CD4-positive, alpha-beta T cell treated with Interleukin-2 at 100 ng/mL for 4 hours (primary cell): ENCODE data around the gene PTGR3.
"Not testable (repeated sequence)": the region's sequence is repeated elsewhere in the genome, so short reads cannot be mapped to it uniquely, and the experiment has no call there.

Source experiments
- DNase-seq: peaks from one replicate; pipeline ENCODE4 v3.0.0-alpha.2; 2020; ENCODE audit warnings: low spot score

Gene PTGR3

GRCh38 chr18:75202696-75203365 lies 6.1 kb downstream of the PTGR3 start:
- DNase-seq: no peak

- DNase-seq: no peak
These were observed 7.4 kb downstream of the PTGR3 start for GRCh38 chr18:75201282-75202270.

GRCh38 chr18:75200605-75201280 lies 8.2 kb downstream of the PTGR3 start:
- no peak for DNase-seq

- no peak for DNase-seq
These were observed 8.9 kb downstream of the PTGR3 start for GRCh38 chr18:75200071-75200470.

- DNase-seq: no peak
These were observed 9.6 kb downstream of the PTGR3 start for GRCh38 chr18:75199327-75199726.

- DNase-seq: no peak
These were observed 10.9 kb downstream of the PTGR3 start for GRCh38 chr18:75198036-75198435.

- DNase-seq: no peak
These were observed 16.0 kb downstream of the PTGR3 start for GRCh38 chr18:75192899-75193298.

GRCh38 chr18:75189696-75190095 lies 19.2 kb downstream of the PTGR3 start:
- no peak for DNase-seq

- not testable (repeated sequence) for DNase-seq
These were observed 21.2 kb downstream of the PTGR3 start for GRCh38 chr18:75187702-75188101.

GRCh38 chr18:75185460-75185859 lies 23.5 kb downstream of the PTGR3 start:
- no peak for DNase-seq

- no peak for DNase-seq
These were observed 24.9 kb downstream of the PTGR3 start for GRCh38 chr18:75183973-75184493.

- DNase-seq: no peak
These were observed 25.4 kb downstream of the PTGR3 start for GRCh38 chr18:75183524-75183923.

- no peak for DNase-seq
These were observed 28.9 kb downstream of the PTGR3 start for GRCh38 chr18:75179819-75180600.

- no peak for DNase-seq
These were observed 30.6 kb downstream of the PTGR3 start for GRCh38 chr18:75178376-75178775.

GRCh38 chr18:75176849-75177248 lies 32.1 kb downstream of the PTGR3 start:
- DNase-seq: no peak

- no peak for DNase-seq
These were observed 35.2 kb downstream of the PTGR3 start for GRCh38 chr18:75173738-75174137.

- DNase-seq: no peak
These were observed 35.9 kb downstream of the PTGR3 start for GRCh38 chr18:75173125-75173432.

- no peak for DNase-seq
These were observed 36.4 kb downstream of the PTGR3 start for GRCh38 chr18:75172299-75173124.

- DNase-seq: no peak
These were observed 38.0 kb downstream of the PTGR3 start for GRCh38 chr18:75170916-75171315.

- DNase-seq: no peak
These were observed 38.7 kb downstream of the PTGR3 start for GRCh38 chr18:75170022-75170789.
